Keratinocyte (primary cell): ENCODE data around the gene BMP3. TPM values are rescaled to one million over a fixed set of nuclear protein-coding genes. Genes with fewer than 3 reads are reported as not detected.

Source experiments
- DNase-seq: peaks from one replicate; pipeline ENCODE4 v3.0.0-alpha.2; 2011; ENCODE audit warnings: low read depth, missing footprints, low spot score
- FAIRE-seq: peaks from 2 replicates; lab custom pipeline; 2011; peaks lifted over from hg19 to GRCh38; lab: Jason Lieb, UNC
- H2AFZ ChIP-seq: 2 replicates; pipeline ENCODE4 v1.6.0; 2012; ENCODE audit warnings: low read length, control low read depth, inconsistent platforms; ENCODE audit not compliant: control insufficient read depth
- H3K27ac ChIP-seq: 2 replicates; pipeline ENCODE4 v1.5.1; 2011; ENCODE audit warnings: low read length; ENCODE audit not compliant: control insufficient read depth, insufficient read depth
- H3K27me3 ChIP-seq: 3 replicates; pipeline ENCODE4 v1.6.0; 2011; ENCODE audit warnings: low read length; ENCODE audit not compliant: control insufficient read depth, insufficient read depth; ENCODE audit errors: extremely low read depth
- H3K36me3 ChIP-seq, 2 experiments: 2 replicates in 1 of 2; 3 replicates in 1 of 2; pipeline ENCODE4 v1.5.1; 2011; ENCODE audit warnings: low read length in 2 of 2, mild to moderate bottlenecking in 1 of 2; ENCODE audit not compliant: control insufficient read depth in 2 of 2, insufficient read depth in 2 of 2; ENCODE audit errors: extremely low read depth in 1 of 2
- H3K4me1 ChIP-seq: 3 replicates; pipeline ENCODE4 v1.5.1; 2011; ENCODE audit warnings: low read length; ENCODE audit not compliant: control insufficient read depth, insufficient read depth; ENCODE audit errors: extremely low read depth
- H3K4me2 ChIP-seq: 3 replicates; pipeline ENCODE4 v1.6.0; 2011; ENCODE audit warnings: low read depth, low read length; ENCODE audit not compliant: control insufficient read depth, insufficient read depth; ENCODE audit errors: extremely low read depth
- H3K4me3 ChIP-seq, 3 experiments: fragments of 200-600 bp in 1 of 3; sonication (generic) in 1 of 3; 2 replicates in 2 of 3; 3 replicates in 1 of 3; pipeline ENCODE4 v1.5.1; 2011 to 2016; ENCODE audit warnings: low read length in 3 of 3, mild to moderate bottlenecking in 3 of 3, control low read depth in 2 of 3, inconsistent platforms in 1 of 3, low read depth in 1 of 3, mixed read lengths in 1 of 3, mixed run types in 1 of 3, moderate library complexity in 1 of 3; ENCODE audit not compliant: control insufficient read depth in 2 of 3, insufficient read depth in 2 of 3; ENCODE audit errors: extremely low read depth in 1 of 3
- H3K79me2 ChIP-seq: 2 replicates; pipeline ENCODE4 v1.6.0; 2012; ENCODE audit warnings: low read length; ENCODE audit not compliant: control insufficient read depth, insufficient read depth
- H3K9ac ChIP-seq: 3 replicates; pipeline ENCODE4 v1.6.0; 2011; ENCODE audit warnings: low read length; ENCODE audit not compliant: control insufficient read depth, insufficient read depth; ENCODE audit errors: extremely low read depth
- H3K9me1 ChIP-seq: 3 replicates; pipeline ENCODE4 v1.6.0; 2011; ENCODE audit warnings: low read length; ENCODE audit not compliant: control insufficient read depth, insufficient read depth; ENCODE audit errors: extremely low read depth
- H3K9me3 ChIP-seq: 2 replicates; pipeline ENCODE4 v1.5.1; 2012; ENCODE audit warnings: low read depth, low read length; ENCODE audit not compliant: control insufficient read depth
- H4K20me1 ChIP-seq: 3 replicates; pipeline ENCODE4 v1.6.0; 2011; ENCODE audit warnings: low read length; ENCODE audit not compliant: control insufficient read depth, insufficient read depth; ENCODE audit errors: extremely low read depth
- CTCF ChIP-seq, 3 experiments: IDR thresholded peaks in 1 of 3; conservative IDR thresholded peaks in 1 of 3; optimal IDR thresholded peaks in 1 of 3; 2 replicates in 2 of 3; 3 replicates in 1 of 3; pipeline versions ENCODE3 to v1.5.1; 2011; ENCODE audit warnings: low read length in 3 of 3, mild to moderate bottlenecking in 3 of 3, moderate library complexity in 2 of 3, control low read depth in 1 of 3, inconsistent platforms in 1 of 3; ENCODE audit not compliant: insufficient read depth in 2 of 3; ENCODE audit errors: extremely low read depth in 1 of 3
- EZH2 ChIP-seq: IDR thresholded peaks from one replicate; pipeline ENCODE4 v1.6.1; 2012; ENCODE audit warnings: inconsistent platforms, mild to moderate bottlenecking, low read length, moderate library complexity
- dilution Hi-C: fragments of 300-500 bp; cut with MboI; formaldehyde crosslinking; loops from one replicate; pipeline ENCODE4 v1.7.0; 2020; ENCODE audit warnings: low sequenced_read_pairs; ENCODE audit not compliant: extremely low pct_ligation_motif_present
- polyA plus RNA-seq, 5 experiments: library from polyadenylated mRNA; depleted of rRNA in 3 of 5; stranded (reverse) in 3 of 5; stranded (forward) in 1 of 5; unstranded in 1 of 5; fragments of >200 nt; gene quantifications; 1 replicate in 1 of 5; 2 replicates in 3 of 5; 3 replicates in 1 of 5; pipeline versions ENCODE4 v1.2.1 to v1.2.3, GENCODE V29; 2011 to 2012; ENCODE audit warnings: missing spikeins in 2 of 5, low read depth in 1 of 5, low replicate concordance in 1 of 5

BMP3 gene
- polyA plus RNA-seq, 1 donor (not counting 4 experiments of a cell fraction or from before 2014, with no cell fraction given), result not detected

GRCh38 chr4:81040012-81040659 is 9.6 kb downstream of the BMP3 start:
- dilution Hi-C loops, result loop anchor here (25.0 kb wide), 1 partner anchor 678 kb away; no protein-coding TSS in a partner anchor
- Histone ChIP-seq H3K36me3 (no peaks in the 10 kb centered on the region), H3K9ac (no peak overlapping the region), H3K4me1 (no peaks in the 10 kb centered on the region), H4K20me1 (no peaks in the 10 kb centered on the region), H3K9me3 (no peaks in the 10 kb centered on the region), H3K27me3 (no peaks in the 10 kb centered on the region), H3K79me2 (no peaks in the 10 kb centered on the region), H3K4me2 (no peak overlapping the region), H3K27ac (no peak overlapping the region), H3K4me3 (no peak overlapping the region), H3K9me1 (no peaks in the 10 kb centered on the region), H2AFZ (no peak overlapping the region)
- TF ChIP-seq EZH2 (no peak), CTCF (optimal IDR thresholded peaks at IDR 0.05 in 1 of 3, IDR thresholded peaks at IDR 0.05 in 1 of 3, conservative IDR thresholded peaks at IDR 0.05 in 1 of 3; ENCODE audit: extremely low read depth in 1 of 3, insufficient read depth in 2 of 3, low read length in 3 of 3) (peak in 2 of 3 experiments; percentile 62 to 63)
- FAIRE-seq, result peak; percentile 69
- DNase-seq, result no peak

GRCh38 chr4:81042578-81043365 is 12.3 kb downstream of the BMP3 start:
- dilution Hi-C loops, result loop anchor here (25.0 kb wide), 1 partner anchor 680 kb away; no protein-coding TSS in a partner anchor
- no peak overlapping the region for H3K4me3 ChIP-seq
- H3K27ac ChIP-seq, result no peak overlapping the region
- no peaks in the 10 kb centered on the region for H3K79me2 ChIP-seq
- H2AFZ ChIP-seq, result no peak overlapping the region
- H3K27me3 ChIP-seq, result no peaks in the 10 kb centered on the region
- H3K4me2 ChIP-seq, result no peak overlapping the region
- no peaks in the 10 kb centered on the region for H3K36me3 ChIP-seq
- FAIRE-seq (no peak), DNase-seq (no peak)
- H3K9ac ChIP-seq, result no peak overlapping the region
- no peaks in the 10 kb centered on the region for H3K4me1 ChIP-seq
- no peak for TF ChIP-seq EZH2
- H4K20me1 ChIP-seq, result no peaks in the 10 kb centered on the region
- no peaks in the 10 kb centered on the region for H3K9me1 ChIP-seq
- H3K9me3 ChIP-seq, result no peaks in the 10 kb centered on the region
